IMR-90 (cell line): ENCODE measurements around the gene RBM25. TPM values are rescaled to one million over a fixed set of nuclear protein-coding genes. Genes with fewer than 3 reads are reported as not detected.

Source experiments
- ATAC-seq: fragments of 200-7000 bp; cut with Tn5 transposase; 2 replicates; pipeline ENCODE4 v1.9.1; 2020; ENCODE audit warnings: low read depth, mild to moderate bottlenecking, moderate library complexity
- BruUV-seq: library from RNA; stranded (reverse); fragments of 400-500 nt; replicated peaks from 2 replicates; lab custom pipeline; 2021; lab: Mats Ljungman, UMichigan
- CTCF ChIA-PET: fragments of 300-600 bp; formaldehyde crosslinking; extraction: SDS; loops from one replicate; lab custom pipeline; 2021; ENCODE audit warnings: antibody characterized with exemption; lab: Yijun Ruan, JAX
- POLR2A ChIA-PET: fragments of 300-600 bp; sonication (Branson Sonifier 250); formaldehyde crosslinking; loops from one replicate; lab custom pipeline; 2022; ENCODE audit warnings: antibody characterized with exemption; ENCODE audit not compliant: unreplicated experiment; lab: Charles Lee
- DNase-seq: peaks from one replicate; pipeline ENCODE4 v3.0.0; 2013
- H2AFZ ChIP-seq: replicated peaks from 2 replicates; pipeline ENCODE3; 2013; ENCODE audit warnings: low read length, mild to moderate bottlenecking; ENCODE audit not compliant: poor library complexity
- H2AK5ac ChIP-seq: 2 replicates; pipeline ENCODE4 v1.6.1; 2013; ENCODE audit warnings: low read depth, low read length, inconsistent platforms
- H2AK9ac ChIP-seq: replicated peaks from 2 replicates; pipeline ENCODE3; 2013; ENCODE audit warnings: mild to moderate bottlenecking, low read depth, low read length, moderate library complexity; ENCODE audit not compliant: poor library complexity
- H2BK120ac ChIP-seq: 2 replicates; pipeline ENCODE4 v1.6.1; 2013; ENCODE audit warnings: low read depth, low read length, inconsistent platforms
- H2BK15ac ChIP-seq: 3 replicates; pipeline ENCODE4 v1.6.1; 2013; ENCODE audit warnings: low read depth, low read length, inconsistent platforms
- H2BK20ac ChIP-seq: 2 replicates; pipeline ENCODE4 v1.6.1; 2013; ENCODE audit warnings: low read depth, mild to moderate bottlenecking, inconsistent platforms, low read length, moderate library complexity
- H2BK5ac ChIP-seq: 2 replicates; pipeline ENCODE4 v1.6.1; 2013; ENCODE audit warnings: mild to moderate bottlenecking, low read depth, low read length, inconsistent platforms; ENCODE audit not compliant: poor library complexity, severe bottlenecking
- H3K14ac ChIP-seq: replicated peaks from 2 replicates; pipeline ENCODE4 v1.6.1; 2013; ENCODE audit warnings: low read depth, low read length, inconsistent platforms
- H3K18ac ChIP-seq: 2 replicates; pipeline ENCODE4 v1.6.1; 2013; ENCODE audit warnings: low read depth, low read length, control low read depth
- H3K23ac ChIP-seq: 2 replicates; pipeline ENCODE4 v1.6.1; 2013; ENCODE audit warnings: low read depth, low read length, inconsistent platforms
- H3K27ac ChIP-seq: 2 replicates; pipeline ENCODE4 v1.5.1; 2013; ENCODE audit warnings: mild to moderate bottlenecking, control low read depth, low read length; ENCODE audit not compliant: insufficient read depth
- H3K27me3 ChIP-seq: 2 replicates; pipeline ENCODE4 v1.6.1; 2013; ENCODE audit warnings: low read length; ENCODE audit not compliant: control insufficient read depth, insufficient read depth
- H3K36me3 ChIP-seq: 2 replicates; pipeline ENCODE4 v1.6.1; 2013; ENCODE audit warnings: low read length, mixed read lengths; ENCODE audit not compliant: control insufficient read depth, insufficient read depth
- H3K4ac ChIP-seq: 2 replicates; pipeline ENCODE4 v1.6.1; 2013; ENCODE audit warnings: low read depth, low read length, inconsistent platforms
- H3K4me1 ChIP-seq: 2 replicates; pipeline ENCODE4 v1.6.1; 2013; ENCODE audit warnings: low read length, mixed read lengths; ENCODE audit not compliant: control insufficient read depth, insufficient read depth
- H3K4me2 ChIP-seq: 2 replicates; pipeline ENCODE4 v1.6.1; 2013; ENCODE audit warnings: low read depth, mild to moderate bottlenecking, control low read depth, low read length, moderate library complexity
- H3K4me3 ChIP-seq: 2 replicates; pipeline ENCODE4 v1.5.1; 2013; ENCODE audit warnings: low read depth, mild to moderate bottlenecking, control low read depth, low read length, moderate library complexity; ENCODE audit not compliant: insufficient read depth
- H3K56ac ChIP-seq: 2 replicates; pipeline ENCODE4 v1.6.1; 2013; ENCODE audit warnings: low read length, inconsistent platforms; ENCODE audit not compliant: insufficient read depth; ENCODE audit errors: extremely low read depth
- H3K79me1 ChIP-seq, 2 experiments: 2 replicates each; pipeline ENCODE4 v1.6.1; 2013; ENCODE audit warnings: low read length in 2 of 2, inconsistent platforms in 1 of 2, low read depth in 1 of 2
- H3K9ac ChIP-seq: 2 replicates; pipeline ENCODE4 v1.6.1; 2013; ENCODE audit warnings: low read depth, low read length, control low read depth
- H3K9me1 ChIP-seq: 2 replicates; pipeline ENCODE4 v1.6.1; 2013; ENCODE audit warnings: low read length, inconsistent platforms; ENCODE audit not compliant: insufficient read depth
- H3K9me3 ChIP-seq: 2 replicates; pipeline ENCODE4 v1.6.1; 2013; ENCODE audit warnings: low read length; ENCODE audit not compliant: control insufficient read depth, insufficient read depth
- H4K20me1 ChIP-seq: 2 replicates; pipeline ENCODE4 v1.6.1; 2013; ENCODE audit warnings: low read length, inconsistent platforms; ENCODE audit not compliant: insufficient read depth
- H4K5ac ChIP-seq: 2 replicates; pipeline ENCODE4 v1.6.1; 2013; ENCODE audit warnings: mild to moderate bottlenecking, low read depth, low read length, control low read depth
- H4K8ac ChIP-seq, 2 experiments: 2 replicates each; pipeline ENCODE4 v1.6.1; 2013; ENCODE audit warnings: low read depth in 2 of 2, low read length in 2 of 2, control low read depth in 1 of 2, inconsistent platforms in 1 of 2
- H4K91ac ChIP-seq: 2 replicates; pipeline ENCODE4 v1.6.1; 2013; ENCODE audit warnings: low read depth, low read length, inconsistent platforms; ENCODE audit not compliant: insufficient read depth
- ELK1 ChIP-seq: fragments of 150-350 bp; IDR thresholded peaks from 2 replicates; pipeline ENCODE4 v1.6.1; 2016; ENCODE audit warnings: low read depth, mild to moderate bottlenecking, low read length, moderate library complexity, borderline replicate concordance
- MAFK ChIP-seq: IDR thresholded peaks from 2 replicates; pipeline ENCODE4 v1.6.1; 2012; ENCODE audit warnings: low read depth, low read length, improper control_type of control experiment
- MXI1 ChIP-seq: IDR thresholded peaks from 2 replicates; pipeline ENCODE4 v1.6.1; 2012; ENCODE audit warnings: low read depth, mild to moderate bottlenecking, low read length, moderate library complexity, borderline replicate concordance
- POLR2A ChIP-seq: IDR thresholded peaks from 2 replicates; pipeline ENCODE4 v1.6.1; 2012; ENCODE audit warnings: mild to moderate bottlenecking, low read depth, low read length
- RCOR1 ChIP-seq: IDR thresholded peaks from 2 replicates; pipeline ENCODE4 v1.6.1; 2012; ENCODE audit warnings: mild to moderate bottlenecking, low read length, improper control_type of control experiment; ENCODE audit not compliant: insufficient replicate concordance
- WGBS, 2 experiments: methylation state at CpG; one replicate each; pipeline versions ENCODE4 v1.1.5 to v1.1.7; 2013; ENCODE audit warnings: missing lambda C conversion rate in 2 of 2; ENCODE audit not compliant: insufficient read length in 1 of 2; ENCODE audit errors: extremely low coverage in 2 of 2; 5-methylcytosine and 5-hydroxymethylcytosine counted together
- dilution Hi-C: fragments of 300-500 bp; cut with HindIII; formaldehyde crosslinking; loops from one replicate; pipeline ENCODE4 v1.14.3; 2018; ENCODE audit warnings: low sequenced_read_pairs; ENCODE audit not compliant: unreplicated experiment
- in situ Hi-C: fragments of 300-500 bp; cut with MboI; formaldehyde crosslinking; loops from 3 replicates; pipeline ENCODE4 v1.14.3; 2019; ENCODE audit warnings: low sequenced_read_pairs, inconsistent platforms, mixed read lengths
- intact Hi-C: fragments of 100-400 bp; cut with micrococcal nuclease; formaldehyde crosslinking; loops from 2 replicates; pipeline ENCODE4 v1.10.0; 2022
- polyA plus RNA-seq, 3 experiments: library from polyadenylated mRNA; depleted of rRNA; stranded (reverse); fragments of >200 nt; gene quantifications; 2 replicates each; pipeline ENCODE4 v1.2.3, GENCODE V29; 2012; ENCODE audit warnings: low replicate concordance in 1 of 3
- total RNA-seq: library from RNA; depleted of rRNA; stranded (reverse); fragments of >200 nt; gene quantifications from 2 replicates; pipeline ENCODE4 v1.2.3, GENCODE V29; 2012

The RBM25 gene
- total and polyA plus RNA-seq, 2 of the 4 experiments (the other 2 are of a cell fraction), result 32.3 to 32.9 TPM

GRCh38 chr14:73026243-73026844, 32.0 kb upstream of the RBM25 start:
- H3K23ac ChIP-seq, result peak overlapping the region; percentile 84
- H3K4me3 ChIP-seq, result peak overlapping the region; percentile 62
- no peak for ATAC-seq
- no peak for DNase-seq
- H3K9me3 ChIP-seq, result no peaks in the 10 kb centered on the region
- no peak for TF ChIP-seq MAFK
- no peak for TF ChIP-seq ELK1
- 0 out of 2 replicates have a peak, but pooled peaks have one; percentile 61 for TF ChIP-seq MXI1
- no peak for TF ChIP-seq POLR2A
- TF ChIP-seq RCOR1, result no peak
- H3K4me2 ChIP-seq, result peak overlapping the region; percentile 99
- no peak overlapping the region for H2BK120ac ChIP-seq
- H2BK20ac ChIP-seq, result no peak overlapping the region
- H3K56ac ChIP-seq, result peak overlapping the region; percentile 61; the same call in 1 of the 2 replicates
- H3K14ac ChIP-seq, result peak overlapping the region; percentile 82; the same call in 1 of the 2 replicates
- peak overlapping the region; percentile 100 for H2AFZ ChIP-seq
- peak overlapping the region in 1 of 2 experiments; percentile 52; a peak in 1 of 4 replicates for H4K8ac ChIP-seq
- intact Hi-C loops, result no loop called here
- no peak overlapping the region for H3K18ac ChIP-seq
- ChIA-PET CTCF (no interaction called here), POLR2A (interaction anchor here (0.9 kb wide), 1 partner anchor 32 kb away, joined by 3 read pairs; the partner anchor contains the start of gene RBM25)
- H4K5ac ChIP-seq, result no peak overlapping the region
- no peak overlapping the region for H3K4ac ChIP-seq
- H3K9me1 ChIP-seq, result peaks cover 7% of the 10 kb centered on the region; the same call in 1 of the 2 replicates
- H2AK5ac ChIP-seq, result peak overlapping the region; percentile 46; the same call in 1 of the 2 replicates
- H3K4me1 ChIP-seq, result no peaks in the 10 kb centered on the region
- in situ Hi-C loops, result no loop called here
- peaks cover 19% of the 10 kb centered on the region for H3K36me3 ChIP-seq
- H3K27me3 ChIP-seq, result no peaks in the 10 kb centered on the region
- H2BK5ac ChIP-seq, result peak overlapping the region; percentile 55
- no peak overlapping the region for H4K91ac ChIP-seq
- H3K9ac ChIP-seq, result peak overlapping the region; percentile 96
- WGBS, 2 experiments, result no CpG with 5 or more reads among the region's 21 CpGs
- dilution Hi-C loops, result no loop called here
- peak overlapping the region; percentile 69 for H3K27ac ChIP-seq
- H3K79me1 ChIP-seq, result peaks cover 14 to 41% of the 10 kb centered on the region in 2 experiments
- H2AK9ac ChIP-seq, result peak overlapping the region; percentile 93
- BruUV-seq, result no TSS peak
- peaks cover 26% of the 10 kb centered on the region; the same call in 1 of the 2 replicates for H4K20me1 ChIP-seq
- no peak overlapping the region for H2BK15ac ChIP-seq
